IMR-90 (cell line): ENCODE data around the gene DMD. TPM values are rescaled to one million over a fixed set of nuclear protein-coding genes. Genes with fewer than 3 reads are reported as not detected.

Experiments
- ATAC-seq: fragments of 200-7000 bp; cut with Tn5 transposase; 2 replicates; pipeline ENCODE4 v1.9.1; 2020; ENCODE audit warnings: low read depth, mild to moderate bottlenecking, moderate library complexity
- BruUV-seq: library from RNA; stranded (reverse); fragments of 400-500 nt; replicated peaks from 2 replicates; lab custom pipeline; 2021; lab: Mats Ljungman, UMichigan
- CTCF ChIA-PET: fragments of 300-600 bp; formaldehyde crosslinking; extraction: SDS; loops from one replicate; lab custom pipeline; 2021; ENCODE audit warnings: antibody characterized with exemption; lab: Yijun Ruan, JAX
- POLR2A ChIA-PET: fragments of 300-600 bp; sonication (Branson Sonifier 250); formaldehyde crosslinking; loops from one replicate; lab custom pipeline; 2022; ENCODE audit warnings: antibody characterized with exemption; ENCODE audit not compliant: unreplicated experiment; lab: Charles Lee
- DNase-seq: peaks from one replicate; pipeline ENCODE4 v3.0.0; 2013
- H2AFZ ChIP-seq: replicated peaks from 2 replicates; pipeline ENCODE3; 2013; ENCODE audit warnings: low read length, mild to moderate bottlenecking; ENCODE audit not compliant: poor library complexity
- H2AK5ac ChIP-seq: 2 replicates; pipeline ENCODE4 v1.6.1; 2013; ENCODE audit warnings: low read depth, low read length, inconsistent platforms
- H2AK9ac ChIP-seq: replicated peaks from 2 replicates; pipeline ENCODE3; 2013; ENCODE audit warnings: mild to moderate bottlenecking, low read depth, low read length, moderate library complexity; ENCODE audit not compliant: poor library complexity
- H2BK120ac ChIP-seq: 2 replicates; pipeline ENCODE4 v1.6.1; 2013; ENCODE audit warnings: low read depth, low read length, inconsistent platforms
- H2BK15ac ChIP-seq: 3 replicates; pipeline ENCODE4 v1.6.1; 2013; ENCODE audit warnings: low read depth, low read length, inconsistent platforms
- H2BK20ac ChIP-seq: 2 replicates; pipeline ENCODE4 v1.6.1; 2013; ENCODE audit warnings: low read depth, mild to moderate bottlenecking, inconsistent platforms, low read length, moderate library complexity
- H2BK5ac ChIP-seq: 2 replicates; pipeline ENCODE4 v1.6.1; 2013; ENCODE audit warnings: mild to moderate bottlenecking, low read depth, low read length, inconsistent platforms; ENCODE audit not compliant: poor library complexity, severe bottlenecking
- H3K14ac ChIP-seq: replicated peaks from 2 replicates; pipeline ENCODE4 v1.6.1; 2013; ENCODE audit warnings: low read depth, low read length, inconsistent platforms
- H3K18ac ChIP-seq: 2 replicates; pipeline ENCODE4 v1.6.1; 2013; ENCODE audit warnings: low read depth, low read length, control low read depth
- H3K23ac ChIP-seq: 2 replicates; pipeline ENCODE4 v1.6.1; 2013; ENCODE audit warnings: low read depth, low read length, inconsistent platforms
- H3K27ac ChIP-seq: 2 replicates; pipeline ENCODE4 v1.5.1; 2013; ENCODE audit warnings: mild to moderate bottlenecking, control low read depth, low read length; ENCODE audit not compliant: insufficient read depth
- H3K27me3 ChIP-seq: 2 replicates; pipeline ENCODE4 v1.6.1; 2013; ENCODE audit warnings: low read length; ENCODE audit not compliant: control insufficient read depth, insufficient read depth
- H3K36me3 ChIP-seq: 2 replicates; pipeline ENCODE4 v1.6.1; 2013; ENCODE audit warnings: low read length, mixed read lengths; ENCODE audit not compliant: control insufficient read depth, insufficient read depth
- H3K4ac ChIP-seq: 2 replicates; pipeline ENCODE4 v1.6.1; 2013; ENCODE audit warnings: low read depth, low read length, inconsistent platforms
- H3K4me1 ChIP-seq: 2 replicates; pipeline ENCODE4 v1.6.1; 2013; ENCODE audit warnings: low read length, mixed read lengths; ENCODE audit not compliant: control insufficient read depth, insufficient read depth
- H3K4me2 ChIP-seq: 2 replicates; pipeline ENCODE4 v1.6.1; 2013; ENCODE audit warnings: low read depth, mild to moderate bottlenecking, control low read depth, low read length, moderate library complexity
- H3K4me3 ChIP-seq: 2 replicates; pipeline ENCODE4 v1.5.1; 2013; ENCODE audit warnings: low read depth, mild to moderate bottlenecking, control low read depth, low read length, moderate library complexity; ENCODE audit not compliant: insufficient read depth
- H3K56ac ChIP-seq: 2 replicates; pipeline ENCODE4 v1.6.1; 2013; ENCODE audit warnings: low read length, inconsistent platforms; ENCODE audit not compliant: insufficient read depth; ENCODE audit errors: extremely low read depth
- H3K79me1 ChIP-seq, 2 experiments: 2 replicates each; pipeline ENCODE4 v1.6.1; 2013; ENCODE audit warnings: low read length in 2 of 2, inconsistent platforms in 1 of 2, low read depth in 1 of 2
- H3K9ac ChIP-seq: 2 replicates; pipeline ENCODE4 v1.6.1; 2013; ENCODE audit warnings: low read depth, low read length, control low read depth
- H3K9me1 ChIP-seq: 2 replicates; pipeline ENCODE4 v1.6.1; 2013; ENCODE audit warnings: low read length, inconsistent platforms; ENCODE audit not compliant: insufficient read depth
- H3K9me3 ChIP-seq: 2 replicates; pipeline ENCODE4 v1.6.1; 2013; ENCODE audit warnings: low read length; ENCODE audit not compliant: control insufficient read depth, insufficient read depth
- H4K20me1 ChIP-seq: 2 replicates; pipeline ENCODE4 v1.6.1; 2013; ENCODE audit warnings: low read length, inconsistent platforms; ENCODE audit not compliant: insufficient read depth
- H4K5ac ChIP-seq: 2 replicates; pipeline ENCODE4 v1.6.1; 2013; ENCODE audit warnings: mild to moderate bottlenecking, low read depth, low read length, control low read depth
- H4K8ac ChIP-seq, 2 experiments: 2 replicates each; pipeline ENCODE4 v1.6.1; 2013; ENCODE audit warnings: low read depth in 2 of 2, low read length in 2 of 2, control low read depth in 1 of 2, inconsistent platforms in 1 of 2
- H4K91ac ChIP-seq: 2 replicates; pipeline ENCODE4 v1.6.1; 2013; ENCODE audit warnings: low read depth, low read length, inconsistent platforms; ENCODE audit not compliant: insufficient read depth
- SMC3 ChIP-seq: fragments of 150-350 bp; IDR thresholded peaks from 2 replicates; pipeline ENCODE4 v1.6.1; 2016; ENCODE audit warnings: low read depth, mild to moderate bottlenecking, antibody characterized with exemption, low read length, moderate library complexity
- WGBS, 2 experiments: methylation state at CpG; one replicate each; pipeline versions ENCODE4 v1.1.5 to v1.1.7; 2013; ENCODE audit warnings: missing lambda C conversion rate in 2 of 2; ENCODE audit not compliant: insufficient read length in 1 of 2; ENCODE audit errors: extremely low coverage in 2 of 2; 5-methylcytosine and 5-hydroxymethylcytosine counted together
- dilution Hi-C: fragments of 300-500 bp; cut with HindIII; formaldehyde crosslinking; loops from one replicate; pipeline ENCODE4 v1.14.3; 2018; ENCODE audit warnings: low sequenced_read_pairs; ENCODE audit not compliant: unreplicated experiment
- in situ Hi-C: fragments of 300-500 bp; cut with MboI; formaldehyde crosslinking; loops from 3 replicates; pipeline ENCODE4 v1.14.3; 2019; ENCODE audit warnings: low sequenced_read_pairs, inconsistent platforms, mixed read lengths
- intact Hi-C: fragments of 100-400 bp; cut with micrococcal nuclease; formaldehyde crosslinking; loops from 2 replicates; pipeline ENCODE4 v1.10.0; 2022
- polyA plus RNA-seq, 3 experiments: library from polyadenylated mRNA; depleted of rRNA; stranded (reverse); fragments of >200 nt; gene quantifications; 2 replicates each; pipeline ENCODE4 v1.2.3, GENCODE V29; 2012; ENCODE audit warnings: low replicate concordance in 1 of 3
- total RNA-seq: library from RNA; depleted of rRNA; stranded (reverse); fragments of >200 nt; gene quantifications from 2 replicates; pipeline ENCODE4 v1.2.3, GENCODE V29; 2012

The DMD gene
- total and polyA plus RNA-seq, 2 of the 4 experiments (the other 2 are of a cell fraction): 6.6 to 11.8 TPM

GRCh38 chrX:31837445-31838049 is 1373.8 kb downstream of the DMD start:
- Histone ChIP-seq H2BK120ac (no peak overlapping the region), H3K14ac (no peak overlapping the region), H3K4ac (no peak overlapping the region), H2BK5ac (no peak overlapping the region), H3K79me1 (no peaks in the 10 kb centered on the region), H3K4me3 (no peak overlapping the region), H3K4me2 (no peak overlapping the region), H2AK5ac (no peak overlapping the region), H2BK20ac (no peak overlapping the region), H3K36me3 (no peaks in the 10 kb centered on the region), H3K27me3 (no peaks in the 10 kb centered on the region), H2AFZ (no peak overlapping the region), H3K4me1 (no peaks in the 10 kb centered on the region), H4K5ac (no peak overlapping the region), H4K8ac (no peak overlapping the region), H3K9ac (no peak overlapping the region), H2AK9ac (no peak overlapping the region), H3K18ac (no peak overlapping the region), H3K27ac (no peak overlapping the region), H3K23ac (no peak overlapping the region), H3K9me1 (no peaks in the 10 kb centered on the region), H3K56ac (no peak overlapping the region), H3K9me3 (no peaks in the 10 kb centered on the region), H2BK15ac (no peak overlapping the region), H4K91ac (no peak overlapping the region), H4K20me1 (no peaks in the 10 kb centered on the region)
- no peak for DNase-seq
- CTCF ChIA-PET: no interaction called here
- intact Hi-C loops: no loop called here
- BruUV-seq: no TSS peak
- no peak for TF ChIP-seq SMC3
- no peak for ATAC-seq
- POLR2A ChIA-PET: no interaction called here
- 33% methylated on average over 4 of the region's 6 CpGs; no CpG with 5 or more reads in 1 of the 2 experiments for WGBS, 2 experiments
- in situ Hi-C loops: no loop called here
- dilution Hi-C loops: no loop called here
